PFSK-1 (cell line): ENCODE data around the gene HECTD1.
A peak's percentile ranks its signal among the peaks of the same experiment; 100 is the strongest.

Experiments used
- FOXP2 ChIP-seq: optimal IDR thresholded peaks from 2 replicates; pipeline ENCODE3; 2011; ENCODE audit warnings: borderline replicate concordance, control low read depth, inconsistent platforms; ENCODE audit not compliant: insufficient read depth; ENCODE audit errors: extremely low read length, extremely low read depth
- POLR2AphosphoS5 ChIP-seq: IDR thresholded peaks from 2 replicates; pipeline ENCODE4 v1.6.1; 2012; ENCODE audit warnings: low read depth, mild to moderate bottlenecking, control low read depth, low read length, moderate library complexity
- SIN3A ChIP-seq: IDR thresholded peaks from 2 replicates; pipeline ENCODE4 v1.6.1; 2012; ENCODE audit warnings: mild to moderate bottlenecking, low read length, moderate library complexity, borderline replicate concordance; ENCODE audit not compliant: insufficient read depth
- TAF1 ChIP-seq: IDR thresholded peaks from 2 replicates; pipeline ENCODE4 v1.6.1; 2012; ENCODE audit warnings: low read length, control low read depth, borderline replicate concordance; ENCODE audit not compliant: insufficient read depth
- TF ChIP-seq, protein P1 (sequence below), 2 experiments: IDR thresholded peaks; 2 replicates each; pipeline versions ENCODE4 v1.6.1 to v1.8.0; 2011 to 2012; ENCODE audit warnings: low read depth in 2 of 2, low read length in 2 of 2, control low read depth in 1 of 2, inconsistent platforms in 1 of 2, mild to moderate bottlenecking in 1 of 2, moderate library complexity in 1 of 2; ENCODE audit not compliant: insufficient read depth in 1 of 2

HECTD1 gene

DNA sequence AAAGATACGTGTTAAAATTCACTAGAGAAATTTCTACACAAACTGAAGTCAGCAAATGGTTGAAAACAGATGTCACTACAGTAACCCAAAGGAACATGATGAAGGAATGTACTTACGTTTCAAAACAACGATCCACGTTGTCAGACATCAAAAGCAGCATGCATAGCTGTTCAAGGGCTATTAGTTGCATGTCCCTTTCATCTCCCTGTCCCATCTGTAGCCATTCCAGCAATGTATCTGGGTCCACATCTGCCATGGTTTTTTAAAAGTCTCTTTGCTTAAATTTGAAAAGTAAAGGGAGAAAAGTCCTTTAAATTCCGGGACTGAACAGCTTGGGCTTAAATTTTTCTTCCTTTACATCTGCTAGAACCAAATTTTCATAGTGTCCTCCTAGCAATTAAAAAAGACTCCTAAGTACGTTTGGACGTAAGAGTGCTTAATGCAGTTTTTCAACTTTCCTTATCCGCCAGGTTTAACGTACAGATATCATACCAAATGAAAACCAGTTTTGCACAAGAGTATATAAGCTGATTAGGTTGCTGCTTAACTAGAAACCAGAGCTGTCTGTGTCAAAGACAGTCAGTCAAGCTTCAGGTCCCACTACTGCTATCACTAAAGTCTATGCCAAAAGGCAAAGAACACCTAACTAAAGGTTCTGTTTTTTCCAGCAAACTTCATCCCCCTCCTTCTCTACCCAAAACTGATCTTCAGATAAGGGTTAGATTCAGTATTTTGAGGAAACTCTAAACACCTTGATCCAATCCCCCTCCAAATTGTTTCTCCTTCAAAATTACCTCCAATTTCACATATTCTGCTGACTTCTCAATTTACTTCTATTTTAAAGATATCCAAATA, 1.7 kb downstream of the HECTD1 start:
- peak; percentile 39; the same call in 1 of the 2 replicates for TF ChIP-seq SIN3A
- TF ChIP-seq, protein P1, sequence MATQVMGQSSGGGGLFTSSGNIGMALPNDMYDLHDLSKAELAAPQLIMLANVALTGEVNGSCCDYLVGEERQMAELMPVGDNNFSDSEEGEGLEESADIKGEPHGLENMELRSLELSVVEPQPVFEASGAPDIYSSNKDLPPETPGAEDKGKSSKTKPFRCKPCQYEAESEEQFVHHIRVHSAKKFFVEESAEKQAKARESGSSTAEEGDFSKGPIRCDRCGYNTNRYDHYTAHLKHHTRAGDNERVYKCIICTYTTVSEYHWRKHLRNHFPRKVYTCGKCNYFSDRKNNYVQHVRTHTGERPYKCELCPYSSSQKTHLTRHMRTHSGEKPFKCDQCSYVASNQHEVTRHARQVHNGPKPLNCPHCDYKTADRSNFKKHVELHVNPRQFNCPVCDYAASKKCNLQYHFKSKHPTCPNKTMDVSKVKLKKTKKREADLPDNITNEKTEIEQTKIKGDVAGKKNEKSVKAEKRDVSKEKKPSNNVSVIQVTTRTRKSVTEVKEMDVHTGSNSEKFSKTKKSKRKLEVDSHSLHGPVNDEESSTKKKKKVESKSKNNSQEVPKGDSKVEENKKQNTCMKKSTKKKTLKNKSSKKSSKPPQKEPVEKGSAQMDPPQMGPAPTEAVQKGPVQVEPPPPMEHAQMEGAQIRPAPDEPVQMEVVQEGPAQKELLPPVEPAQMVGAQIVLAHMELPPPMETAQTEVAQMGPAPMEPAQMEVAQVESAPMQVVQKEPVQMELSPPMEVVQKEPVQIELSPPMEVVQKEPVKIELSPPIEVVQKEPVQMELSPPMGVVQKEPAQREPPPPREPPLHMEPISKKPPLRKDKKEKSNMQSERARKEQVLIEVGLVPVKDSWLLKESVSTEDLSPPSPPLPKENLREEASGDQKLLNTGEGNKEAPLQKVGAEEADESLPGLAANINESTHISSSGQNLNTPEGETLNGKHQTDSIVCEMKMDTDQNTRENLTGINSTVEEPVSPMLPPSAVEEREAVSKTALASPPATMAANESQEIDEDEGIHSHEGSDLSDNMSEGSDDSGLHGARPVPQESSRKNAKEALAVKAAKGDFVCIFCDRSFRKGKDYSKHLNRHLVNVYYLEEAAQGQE (IDR thresholded peaks at IDR 0.05; ENCODE audit: insufficient read depth in 1 of 2, low read depth in 2 of 2, low read length in 2 of 2), result no peak
- TF ChIP-seq POLR2AphosphoS5, result no peak
- TF ChIP-seq TAF1, result no peak

DNA sequence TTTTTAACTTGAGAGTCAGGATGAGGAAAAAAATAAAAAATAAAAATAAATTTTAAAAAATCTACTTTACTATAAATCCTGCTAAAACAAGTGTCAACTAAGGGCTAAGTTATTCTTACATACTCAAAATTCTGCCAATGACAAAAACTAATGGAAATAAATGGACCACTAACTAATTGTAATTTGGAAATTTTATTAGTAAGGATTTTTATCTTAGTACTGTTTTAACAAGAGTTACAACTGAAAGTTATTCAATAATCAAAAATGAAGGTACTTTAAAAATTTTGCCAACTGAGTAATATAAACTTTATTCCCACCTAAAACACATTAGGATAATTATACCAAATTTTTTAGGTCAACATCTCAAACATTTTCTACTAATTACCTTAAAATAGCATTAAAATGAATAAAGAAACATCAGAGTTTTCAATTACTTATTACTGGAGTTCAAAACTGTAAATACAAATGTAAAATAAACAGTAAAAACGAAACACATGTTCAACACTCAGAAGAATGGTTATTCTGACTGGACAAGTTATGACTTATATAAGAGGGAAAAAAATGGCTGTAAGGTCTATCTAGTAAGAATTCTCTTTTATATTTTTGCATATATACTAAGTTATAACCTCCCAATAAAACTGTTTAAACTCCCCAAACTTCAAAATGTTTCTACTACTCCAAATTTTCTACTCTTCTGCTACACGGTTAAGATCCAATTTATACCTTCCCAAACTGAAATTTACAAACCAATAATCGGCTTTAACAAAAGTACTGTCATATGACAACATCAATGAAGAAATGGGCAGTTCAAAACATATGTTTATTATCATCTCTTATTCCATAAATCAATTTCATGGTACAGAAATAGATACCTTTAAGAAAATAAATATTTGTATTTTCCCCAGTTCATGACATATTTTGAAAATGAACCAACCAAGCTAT, 2.7 kb downstream of the HECTD1 start:
- TF ChIP-seq, protein P1 (IDR thresholded peaks at IDR 0.05; ENCODE audit: insufficient read depth in 1 of 2, low read depth in 2 of 2, low read length in 2 of 2), result no peak
- TF ChIP-seq TAF1 (no peak), POLR2AphosphoS5 (no peak), FOXP2 (no peak), SIN3A (no peak)

DNA sequence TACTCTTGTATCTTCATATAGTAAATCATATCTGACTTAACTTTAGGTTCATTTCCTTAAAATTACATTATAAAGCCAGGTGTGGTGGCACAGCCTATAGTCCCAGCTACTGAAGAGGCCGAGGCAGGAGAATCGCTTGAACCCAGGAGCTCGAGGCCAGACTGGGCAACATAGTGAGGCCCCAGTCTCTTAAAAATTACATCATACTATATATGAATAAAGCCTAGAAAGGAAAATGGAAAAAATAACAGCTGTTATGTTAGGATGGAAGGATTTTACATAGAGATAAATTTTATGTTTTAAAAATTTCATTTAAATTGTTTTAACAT, 4.2 kb downstream of the HECTD1 start:
- TF ChIP-seq, protein P1 (IDR thresholded peaks at IDR 0.05; ENCODE audit: insufficient read depth in 1 of 2, low read depth in 2 of 2, low read length in 2 of 2), result no peak
- no peak for TF ChIP-seq SIN3A
- no peak for TF ChIP-seq TAF1
- no peak for TF ChIP-seq POLR2AphosphoS5
- no peak for TF ChIP-seq FOXP2

DNA sequence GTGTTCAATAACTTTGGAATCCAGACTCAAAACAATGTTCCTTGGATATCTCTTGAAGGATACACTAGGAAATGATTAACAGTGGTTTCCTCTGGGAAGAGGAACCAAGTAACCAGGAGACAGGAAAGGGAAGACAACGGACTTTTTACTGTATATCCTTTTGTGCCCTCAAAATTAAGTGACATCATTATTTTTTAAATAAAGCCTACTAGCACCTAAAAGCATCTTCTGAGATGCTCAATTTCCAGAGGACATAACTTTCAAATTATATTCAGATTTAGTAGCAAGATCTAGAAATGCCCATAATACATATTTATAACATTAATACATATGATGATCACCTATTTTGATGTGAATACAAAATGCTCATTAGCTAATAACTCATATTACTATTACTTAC, 6.5 kb downstream of the HECTD1 start:
- no peak for TF ChIP-seq SIN3A
- TF ChIP-seq, protein P1 (IDR thresholded peaks at IDR 0.05; ENCODE audit: insufficient read depth in 1 of 2, low read depth in 2 of 2, low read length in 2 of 2), result no peak
- no peak for TF ChIP-seq POLR2AphosphoS5
- no peak for TF ChIP-seq FOXP2
- TF ChIP-seq TAF1, result no peak
